Measurements from ENCODE around the gene COL23A1.

COL23A1 gene

GRCh38 chr5:178554311-178554710 is 35.9 kb downstream of the COL23A1 start:
- DNase-seq (ENCODE audit: low spot score), result no peak

- no peak for DNase-seq (ENCODE audit: low spot score)
These were observed 36.7 kb downstream of the COL23A1 start for GRCh38 chr5:178553517-178553916.

- DNase-seq (ENCODE audit: low spot score), result no peak
These were observed 38.7 kb downstream of the COL23A1 start for GRCh38 chr5:178551468-178551867.

- DNase-seq (ENCODE audit: low spot score), result no peak
These were observed 39.1 kb downstream of the COL23A1 start for GRCh38 chr5:178551059-178551458.

GRCh38 chr5:178548746-178549145 is 41.4 kb downstream of the COL23A1 start:
- peak; percentile 43 for DNase-seq (ENCODE audit: low spot score)

- DNase-seq (ENCODE audit: low spot score), result peak; percentile 39
These were observed 42.3 kb downstream of the COL23A1 start for GRCh38 chr5:178547753-178548415.

- no peak for DNase-seq (ENCODE audit: low spot score)
These were observed 43.0 kb downstream of the COL23A1 start for GRCh38 chr5:178547052-178547666.

- DNase-seq (ENCODE audit: low spot score), result no peak
These were observed 43.5 kb downstream of the COL23A1 start for GRCh38 chr5:178546675-178547033.

GRCh38 chr5:178545941-178546674 is 44.1 kb downstream of the COL23A1 start:
- no peak for DNase-seq (ENCODE audit: low spot score)

- no peak for DNase-seq (ENCODE audit: low spot score)
These were observed 45.0 kb downstream of the COL23A1 start for GRCh38 chr5:178545176-178545575.

GRCh38 chr5:178544166-178544834 is 45.9 kb downstream of the COL23A1 start:
- DNase-seq (ENCODE audit: low spot score), result no peak

- peak; percentile 60 for DNase-seq (ENCODE audit: low spot score)
These were observed 47.7 kb downstream of the COL23A1 start for GRCh38 chr5:178542455-178542854.

GRCh38 chr5:178540526-178540925 is 49.7 kb downstream of the COL23A1 start:
- no peak for DNase-seq (ENCODE audit: low spot score)

- no peak for DNase-seq (ENCODE audit: low spot score)
These were observed 51.4 kb downstream of the COL23A1 start for GRCh38 chr5:178538741-178539229.

- DNase-seq (ENCODE audit: low spot score), result no peak
These were observed 52.5 kb downstream of the COL23A1 start for GRCh38 chr5:178537467-178538371.

GRCh38 chr5:178536541-178537466 is 53.4 kb downstream of the COL23A1 start:
- DNase-seq (ENCODE audit: low spot score), result no peak

- peak; percentile 71 for DNase-seq (ENCODE audit: low spot score)
These were observed 54.7 kb downstream of the COL23A1 start for GRCh38 chr5:178535299-178536175.

GRCh38 chr5:178533136-178533535 is 57.1 kb downstream of the COL23A1 start:
- no peak for DNase-seq (ENCODE audit: low spot score)

- no peak for DNase-seq (ENCODE audit: low spot score)
These were observed 57.5 kb downstream of the COL23A1 start for GRCh38 chr5:178532666-178533065.
